GM10266 (cell line): ENCODE data around the gene RPH3AL.

Source experiments
- DNase-seq: peaks from one replicate; pipeline ENCODE4 v3.0.0; 2012; ENCODE audit errors: extremely low spot score
- CTCF ChIP-seq: IDR thresholded peaks from 2 replicates; pipeline ENCODE4 v1.5.1; 2012; ENCODE audit warnings: mild to moderate bottlenecking, low read depth; ENCODE audit not compliant: control insufficient read depth, insufficient read depth; ENCODE audit errors: missing control alignments

The RPH3AL gene

GRCh38 chr17:352421-353212, at the start of gene RPH3AL:
Gene RPH3AL (minus strand): TSS chr17:352807. CDS start chr17:327543, 25,264 bp downstream.
- no peak for TF ChIP-seq CTCF
- no peak for DNase-seq

GRCh38 chr17:400257-400656, 47.6 kb upstream of the RPH3AL start:
- DNase-seq: no peak
- TF ChIP-seq CTCF: no peak

- no peak for TF ChIP-seq CTCF
- DNase-seq: no peak
These were observed 44.2 kb upstream of the RPH3AL start for GRCh38 chr17:396788-397187.

- no peak for TF ChIP-seq CTCF
- no peak for DNase-seq
These were observed 43.4 kb upstream of the RPH3AL start for GRCh38 chr17:395974-396373.

- no peak for DNase-seq
- no peak for TF ChIP-seq CTCF
These were observed 42.6 kb upstream of the RPH3AL start for GRCh38 chr17:395179-395578.

- peak; percentile 5 for DNase-seq
These were observed 42.1 kb upstream of the RPH3AL start for GRCh38 chr17:394718-395095.

More at GRCh38 chr17:394718-395095, 42.1 kb upstream of the RPH3AL start:
- no peak for TF ChIP-seq CTCF
